HG03066 (cell line): ENCODE data around the gene FBXO31.

Experiments used
- ATAC-seq: cut with Tn5 transposase; IDR thresholded peaks from one replicate; pipeline ENCODE4 v1.9.1; 2021; ENCODE audit warnings: low read depth; ENCODE audit not compliant: unreplicated experiment

FBXO31 gene

DNA sequence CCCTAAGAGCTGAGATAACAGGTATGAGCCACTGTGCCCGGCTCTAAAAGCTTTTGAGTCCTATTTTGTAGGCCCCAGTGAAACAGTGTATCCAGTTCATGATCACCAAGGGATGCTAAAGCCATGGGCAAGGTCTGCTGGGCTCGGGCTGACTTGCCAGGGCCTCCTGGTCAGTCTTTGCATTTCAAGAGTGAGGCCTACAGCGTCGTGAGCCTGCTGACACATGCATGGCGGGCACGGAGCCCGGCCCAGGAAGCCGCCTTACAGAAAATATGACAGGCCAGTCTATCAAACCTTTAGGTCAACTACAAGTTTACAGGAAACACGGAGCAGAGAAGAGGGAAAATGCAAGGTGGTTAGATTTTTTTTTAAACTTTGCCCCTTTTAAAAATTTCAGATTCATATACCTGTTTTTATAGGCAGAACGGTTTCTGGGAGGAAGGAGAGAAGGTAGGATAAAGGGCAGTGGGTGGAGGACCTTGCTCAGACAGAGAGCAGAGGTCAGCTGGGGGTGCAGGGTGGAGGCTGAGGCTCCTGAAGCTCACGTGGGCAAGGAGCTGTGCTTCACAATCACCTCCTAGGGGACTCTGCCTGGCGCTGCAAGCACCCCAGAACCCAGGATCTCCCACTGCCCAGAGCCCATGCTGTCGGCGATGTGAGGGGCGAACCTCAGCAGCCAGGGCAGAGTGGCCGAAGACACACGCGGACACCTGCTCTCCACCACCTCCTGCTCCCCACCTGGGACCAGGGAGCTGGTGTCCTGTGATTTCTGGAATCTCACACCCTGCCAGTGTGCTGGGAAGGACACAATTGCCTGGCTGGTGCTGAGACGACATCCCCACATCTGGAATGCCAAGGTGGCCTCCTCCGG is 87.7 kb downstream of the FBXO31 start:
- no peak for ATAC-seq

DNA sequence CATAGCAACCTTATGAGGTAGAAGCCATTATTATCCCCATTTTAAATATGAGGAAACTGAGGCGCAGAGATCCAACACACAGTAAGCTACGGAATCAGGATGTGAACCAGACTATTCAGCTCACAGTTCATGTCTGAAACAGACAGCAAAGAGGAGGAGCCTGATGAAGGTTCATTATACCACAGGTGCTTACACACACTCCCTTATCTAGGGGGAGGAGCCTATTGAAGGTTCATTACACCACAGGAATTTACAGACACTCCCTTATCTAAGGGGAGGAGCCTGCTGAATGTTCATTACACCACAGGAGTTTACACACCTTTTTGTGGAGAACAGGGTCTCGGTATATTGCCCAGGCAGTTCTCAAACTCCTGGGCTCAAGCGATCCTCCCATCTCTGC is 88.3 kb downstream of the FBXO31 start:
- no peak for ATAC-seq

DNA sequence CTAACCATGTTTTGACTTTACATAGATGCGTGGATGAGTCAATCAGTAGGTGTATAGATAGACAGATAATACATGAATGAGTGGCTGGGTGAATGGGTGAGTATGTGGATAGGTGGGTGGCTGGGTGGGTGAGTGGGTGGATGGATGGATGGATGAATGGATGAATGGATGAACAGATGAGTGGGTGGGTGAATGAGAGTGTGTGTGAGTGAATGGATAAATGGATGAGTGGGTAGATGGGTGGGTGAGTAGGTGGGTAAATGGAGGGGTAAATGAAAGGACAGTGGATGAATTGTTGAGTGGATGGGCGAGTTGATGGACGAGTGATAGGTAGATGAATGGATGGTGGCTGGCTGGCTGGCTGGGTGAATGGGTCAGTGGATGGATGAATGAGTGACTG is 89.6 kb downstream of the FBXO31 start:
- ATAC-seq = no peak

DNA sequence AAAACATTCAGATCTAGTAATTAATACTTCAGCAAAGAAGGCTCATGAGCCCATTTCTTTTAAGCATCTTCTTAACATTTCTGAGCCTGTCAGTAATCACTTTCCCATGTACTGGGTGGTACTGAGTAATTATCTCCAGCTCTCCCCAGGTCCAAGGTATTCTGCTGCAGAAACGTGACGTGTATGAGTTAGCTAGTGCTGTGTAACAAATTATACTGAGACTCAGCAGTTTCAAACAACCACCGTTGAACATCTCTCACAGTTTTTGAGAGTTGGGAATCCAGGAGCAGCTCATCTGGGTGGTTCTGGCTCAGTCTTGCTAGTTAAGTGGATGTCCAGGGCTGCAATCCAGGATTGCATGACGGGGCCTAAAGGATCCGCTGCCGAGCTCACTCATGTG is 91.6 kb downstream of the FBXO31 start:
- no peak for ATAC-seq

DNA sequence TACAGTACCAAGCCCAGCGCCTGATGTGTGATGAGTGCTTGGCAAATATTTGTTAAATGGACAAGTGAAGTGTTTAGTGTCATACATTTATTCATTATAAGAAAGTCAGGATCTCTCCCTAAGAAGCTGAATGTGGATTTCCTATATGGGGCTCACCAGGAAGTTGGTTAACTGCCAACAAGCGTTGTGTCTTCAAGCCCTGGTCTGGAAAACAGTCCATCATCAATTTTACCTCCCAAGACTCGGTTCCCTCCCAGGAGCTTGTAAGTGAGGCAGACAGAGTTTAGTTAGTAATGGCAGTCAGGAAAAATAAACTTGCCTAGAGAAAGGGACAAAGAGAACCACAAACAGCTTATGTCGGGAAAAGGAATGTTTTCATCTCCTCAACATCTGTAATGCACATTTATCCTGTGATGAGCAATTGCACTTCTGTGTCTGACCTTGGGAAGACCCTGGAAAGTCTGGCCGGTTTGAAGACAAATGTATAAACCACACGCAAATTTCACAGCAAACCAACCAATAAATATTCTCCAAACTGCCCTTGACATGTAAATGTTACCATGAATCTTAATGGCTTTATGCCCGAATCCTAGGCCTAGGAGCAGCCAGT is 94.7 kb downstream of the FBXO31 start:
- ATAC-seq = no peak

DNA sequence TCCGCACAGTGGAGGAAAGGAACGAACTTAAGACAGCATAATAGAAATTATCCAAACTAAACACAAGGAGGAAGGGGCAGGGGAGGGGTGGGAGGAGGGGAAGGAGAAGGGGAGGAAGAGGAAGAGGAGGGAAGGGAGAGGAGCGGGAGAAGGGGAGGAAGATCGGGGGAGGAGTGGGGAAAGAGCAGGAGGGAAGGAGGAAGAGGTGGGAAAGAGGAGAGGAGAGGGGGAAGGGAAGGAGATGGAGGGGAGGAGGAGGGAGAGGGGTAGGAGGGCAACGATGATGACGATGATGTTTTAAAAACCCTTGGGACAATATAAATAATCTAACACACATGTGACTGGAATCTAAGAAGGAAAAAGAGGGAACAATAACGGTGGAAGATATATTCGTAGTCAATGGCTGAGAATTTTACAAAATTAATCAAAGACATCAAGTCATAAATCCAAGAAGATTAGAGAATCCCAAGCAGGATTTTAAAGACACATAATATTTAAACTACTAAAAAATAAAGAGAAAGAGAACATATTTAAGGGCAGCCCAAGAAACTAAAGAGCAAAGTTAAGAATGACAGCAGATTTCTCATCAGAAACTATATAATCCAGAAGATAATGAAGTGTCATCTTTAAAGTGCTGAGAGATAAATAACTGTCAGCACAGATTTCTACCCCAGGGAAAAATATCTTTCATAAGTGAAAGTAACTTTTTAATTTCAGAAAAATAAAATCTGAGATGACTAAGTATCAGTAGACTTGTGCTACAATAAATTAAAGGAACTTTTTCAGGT is 96.5 kb downstream of the FBXO31 start:
- ATAC-seq = no peak

DNA sequence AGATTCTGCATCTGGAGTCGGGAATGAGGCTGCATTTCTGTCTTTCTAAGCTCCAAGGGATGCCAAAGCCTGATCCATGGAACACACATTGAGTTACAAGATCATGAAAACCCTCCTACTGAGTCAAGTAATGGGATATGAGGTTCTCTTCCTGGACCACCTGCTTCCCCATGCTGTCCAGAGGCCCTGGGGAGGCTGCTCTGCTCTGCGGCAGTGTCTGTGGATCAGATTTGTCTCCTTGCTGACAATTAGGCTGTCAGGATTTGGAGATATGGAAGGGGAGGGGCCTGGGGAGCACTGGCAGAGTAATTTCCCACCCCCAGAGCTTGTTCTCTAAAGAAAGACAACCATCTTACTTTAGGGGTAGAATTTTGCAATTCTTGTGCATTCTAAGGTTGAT is 99.4 kb downstream of the FBXO31 start:
- ATAC-seq = no peak

DNA sequence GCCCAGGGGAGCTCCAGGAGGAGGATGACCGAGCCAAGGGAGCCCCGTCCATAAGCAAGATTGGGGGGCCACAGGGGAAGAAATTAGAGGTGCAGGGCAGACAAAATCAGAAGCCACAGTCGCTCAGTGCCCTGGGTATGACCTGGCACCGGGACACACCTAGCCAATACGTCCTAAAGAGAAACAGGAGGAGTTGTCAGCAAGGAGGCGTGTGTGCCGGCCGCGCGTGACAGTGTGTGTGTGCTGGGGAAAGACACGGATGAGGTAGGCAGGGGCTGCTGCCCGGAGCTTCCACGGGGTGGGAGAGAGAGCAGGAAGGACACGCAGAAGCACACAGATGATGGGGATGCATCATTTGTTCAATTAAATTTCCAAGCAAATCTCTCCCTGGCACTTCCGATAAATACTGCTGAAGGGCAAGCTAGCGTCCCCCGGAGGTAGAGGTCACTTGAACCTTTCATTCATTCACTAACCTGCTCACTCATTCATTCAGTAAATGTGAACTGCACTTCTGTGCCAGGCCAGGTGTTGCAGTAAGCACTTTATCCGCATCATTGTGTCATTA is 104.4 kb downstream of the FBXO31 start:
- ATAC-seq = no peak

DNA sequence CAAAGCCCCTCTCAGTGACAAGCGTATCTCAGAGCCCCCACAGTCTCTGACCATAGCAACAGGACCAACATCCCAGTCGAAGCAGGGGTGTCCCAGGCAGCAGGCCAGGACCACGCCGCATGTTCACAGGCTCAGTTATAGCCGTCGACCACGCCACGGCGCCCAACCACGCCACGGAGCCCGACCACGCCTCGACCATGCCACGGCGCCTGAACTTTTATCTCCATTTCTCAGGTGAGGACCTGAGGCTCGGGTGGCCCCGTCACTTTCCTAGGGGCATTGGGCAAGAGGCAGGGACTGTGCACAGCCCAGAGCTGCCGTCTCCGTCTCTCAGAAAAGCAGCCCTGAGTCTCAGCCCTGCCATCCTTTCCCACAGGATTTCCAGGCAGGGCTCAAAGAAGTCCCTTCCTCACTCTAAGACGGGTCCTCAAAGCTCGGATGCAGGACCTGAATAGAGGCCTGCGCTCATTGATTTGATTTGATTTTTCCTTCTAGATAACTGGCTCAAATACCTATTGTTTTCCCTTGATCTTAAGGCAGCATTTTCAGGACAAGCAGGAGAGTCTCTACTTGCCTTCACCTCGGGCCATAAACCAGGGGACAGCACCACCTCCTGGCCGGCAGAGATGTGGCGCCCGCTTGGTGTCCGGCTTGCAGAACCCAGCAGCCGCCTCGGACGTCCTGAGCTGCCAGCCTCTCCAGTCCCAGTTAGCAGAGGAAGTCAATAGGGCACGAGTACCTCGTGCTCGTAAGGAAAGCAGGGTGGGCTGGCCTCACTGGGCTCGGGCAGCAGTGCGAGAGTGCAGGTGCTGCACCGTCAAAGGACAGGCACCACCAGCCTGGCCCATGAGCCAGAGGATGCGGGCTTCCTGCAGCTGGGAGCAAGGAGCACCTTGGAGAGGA is 105.1 kb downstream of the FBXO31 start:
- ATAC-seq = no peak
